Keratinocyte (primary cell): ENCODE data around the gene L1CAM.

ENCODE experiments used
- CTCF ChIP-seq, 3 experiments: IDR thresholded peaks in 1 of 3; conservative IDR thresholded peaks in 1 of 3; optimal IDR thresholded peaks in 1 of 3; 2 replicates in 2 of 3; 3 replicates in 1 of 3; pipeline versions ENCODE3 to v1.5.1; 2011; ENCODE audit warnings: low read length in 3 of 3, mild to moderate bottlenecking in 3 of 3, moderate library complexity in 2 of 3, control low read depth in 1 of 3, inconsistent platforms in 1 of 3; ENCODE audit not compliant: insufficient read depth in 2 of 3; ENCODE audit errors: extremely low read depth in 1 of 3
- EZH2 ChIP-seq: IDR thresholded peaks from one replicate; pipeline ENCODE4 v1.6.1; 2012; ENCODE audit warnings: inconsistent platforms, mild to moderate bottlenecking, low read length, moderate library complexity

GRCh38 chrX:153865685-153866084 is 20.3 kb downstream of the L1CAM start:
- TF ChIP-seq CTCF (optimal IDR thresholded peaks at IDR 0.05 in 1 of 3, IDR thresholded peaks at IDR 0.05 in 1 of 3, conservative IDR thresholded peaks at IDR 0.05 in 1 of 3; ENCODE audit: extremely low read depth in 1 of 3, insufficient read depth in 2 of 3, low read length in 3 of 3) (no peak), EZH2 (no peak)
